HCT116 (cell line): Measurements from ENCODE around the gene CYGB. TPM values are rescaled to one million over a fixed set of nuclear protein-coding genes. Genes with fewer than 3 reads are reported as not detected.

Experiments
- ATAC-seq: fragments of 200-7000 bp; cut with Tn5 transposase; 2 replicates; pipeline ENCODE4 v1.9.1; 2020; ENCODE audit warnings: mild to moderate bottlenecking, moderate library complexity
- BruUV-seq: library from RNA; stranded (reverse); fragments of 400-500 nt; replicated peaks from 2 replicates; lab custom pipeline; 2021; lab: Mats Ljungman, UMichigan
- CTCF ChIA-PET: fragments of 300-600 bp; sonication (Branson Sonifier 250); formaldehyde crosslinking; loops from one replicate; lab custom pipeline; 2021; ENCODE audit warnings: antibody characterized with exemption; lab: Charles Lee
- POLR2A ChIA-PET: fragments of 300-600, 350-600 bp; sonication (Branson Sonifier 250); formaldehyde crosslinking; loops from one replicate; lab custom pipeline; 2021; ENCODE audit warnings: antibody characterized with exemption; lab: Charles Lee
- RAD21 ChIA-PET, 2 experiments: fragments of 300-600 bp; sonication (Branson Sonifier 250); formaldehyde crosslinking; loops; one replicate each; lab custom pipeline; 2023; ENCODE audit warnings: low total read pairs in 2 of 2; ENCODE audit not compliant: uncharacterized antibody in 2 of 2, unreplicated experiment in 2 of 2, low non-redundant PET in 1 of 2; lab: Charles Lee
- DNase-seq: peaks from one replicate; pipeline ENCODE4 v3.0.0-alpha.2; 2010; ENCODE audit warnings: low read depth, low spot score
- H2AFZ ChIP-seq: fragments of 200-600 bp; shearing (Covaris generic), sonication (generic); 2 replicates; pipeline ENCODE4 v1.6.1; 2017; ENCODE audit warnings: low read depth, mixed run types, mixed read lengths, antibody characterized with exemption, low read length; ENCODE audit not compliant: poor library complexity, severe bottlenecking
- H3K27ac ChIP-seq: 2 replicates; pipeline ENCODE4 v1.5.1; 2012; ENCODE audit warnings: low read depth, low read length
- H3K27me3 ChIP-seq: fragments of 200-600 bp; sonication (generic); 2 replicates; pipeline ENCODE4 v1.6.1; 2016; ENCODE audit warnings: mixed run types, low read length, mixed read lengths; ENCODE audit not compliant: insufficient read depth
- H3K36me3 ChIP-seq, 2 experiments: fragments of 200-500 bp in 1 of 2; fragments of 200-600 bp in 1 of 2; sonication (Bioruptor generic) in 1 of 2; sonication (generic) in 1 of 2; 2 replicates each; pipeline versions ENCODE4 v1.5.1 to v1.6.1; 2014 to 2016; ENCODE audit warnings: low read length in 2 of 2, inconsistent platforms in 1 of 2, mixed read lengths in 1 of 2, mixed run types in 1 of 2; ENCODE audit not compliant: insufficient read depth in 2 of 2, control insufficient read depth in 1 of 2
- H3K4me1 ChIP-seq, 2 experiments: fragments of 200-600 bp in 1 of 2; sonication (generic) in 1 of 2; 2 replicates each; pipeline versions ENCODE4 v1.5.1 to v1.6.1; 2012 to 2017; ENCODE audit warnings: low read length in 2 of 2, inconsistent platforms in 1 of 2, mild to moderate bottlenecking in 1 of 2, mixed read lengths in 1 of 2, mixed run types in 1 of 2, moderate library complexity in 1 of 2; ENCODE audit not compliant: insufficient read depth in 2 of 2, control insufficient read depth in 1 of 2
- H3K4me2 ChIP-seq: fragments of 200-600 bp; sonication (generic); 2 replicates; pipeline ENCODE4 v1.6.1; 2017; ENCODE audit warnings: mixed run types, low read length, mixed read lengths
- H3K4me3 ChIP-seq, 2 experiments: fragments of 200-600 bp in 1 of 2; sonication (generic) in 1 of 2; replicated peaks in 1 of 2; 2 replicates each; pipeline ENCODE4 v1.5.1; 2011 to 2016; ENCODE audit warnings: low read length in 2 of 2, control low read depth in 1 of 2, low read depth in 1 of 2, mild to moderate bottlenecking in 1 of 2, mixed read lengths in 1 of 2, mixed run types in 1 of 2
- H3K79me2 ChIP-seq: fragments of 200-600 bp; sonication (generic); 2 replicates; pipeline ENCODE4 v1.6.1; 2017; ENCODE audit warnings: mild to moderate bottlenecking, mixed run types, low read length, moderate library complexity, mixed read lengths; ENCODE audit not compliant: insufficient read depth
- H3K9ac ChIP-seq: fragments of 200-600 bp; sonication (generic); 2 replicates; pipeline ENCODE4 v1.6.1; 2016; ENCODE audit warnings: low read length, mixed read lengths
- H3K9me2 ChIP-seq: fragments of 200-600 bp; sonication (generic), shearing (Covaris generic); 2 replicates; pipeline ENCODE4 v1.6.1; 2017; ENCODE audit warnings: mixed run types, mild to moderate bottlenecking, moderate library complexity; ENCODE audit not compliant: insufficient read depth
- H3K9me3 ChIP-seq, 2 experiments: fragments of 200-500 bp in 1 of 2; fragments of 200-600 bp in 1 of 2; sonication (Bioruptor generic) in 1 of 2; sonication (generic) in 1 of 2; 2 replicates each; pipeline ENCODE4 v1.6.1; 2014 to 2017; ENCODE audit warnings: low read length in 2 of 2, mixed read lengths in 2 of 2, inconsistent platforms in 1 of 2, low read depth in 1 of 2, mild to moderate bottlenecking in 1 of 2, mixed run types in 1 of 2, moderate library complexity in 1 of 2; ENCODE audit not compliant: control insufficient read depth in 1 of 2, insufficient read depth in 1 of 2
- H4K20me1 ChIP-seq: fragments of 200-600 bp; sonication (generic), shearing (Covaris generic); 2 replicates; pipeline ENCODE4 v1.6.1; 2017; ENCODE audit warnings: mixed run types, mild to moderate bottlenecking, moderate library complexity; ENCODE audit not compliant: insufficient read depth
- ATF3 ChIP-seq: IDR thresholded peaks from 2 replicates; pipeline ENCODE4 v1.6.1; 2012
- CEBPB ChIP-seq: IDR thresholded peaks from 2 replicates; pipeline ENCODE4 v1.6.1; 2012; ENCODE audit warnings: low read depth
- EGR1 ChIP-seq: IDR thresholded peaks from 2 replicates; pipeline ENCODE4 v1.6.1; 2012; ENCODE audit warnings: low read depth
- ELF1 ChIP-seq: IDR thresholded peaks from 2 replicates; pipeline ENCODE4 v1.6.1; 2012; ENCODE audit warnings: low read depth, borderline replicate concordance
- EZH2phosphoT487 ChIP-seq: fragments of 200-600 bp; IDR thresholded peaks from 2 replicates; pipeline ENCODE4 v1.6.1; 2018; ENCODE audit warnings: antibody characterized with exemption, borderline replicate concordance
- JUND ChIP-seq: IDR thresholded peaks from 2 replicates; pipeline ENCODE4 v1.6.1; 2012
- POLR2A ChIP-seq: IDR thresholded peaks from 2 replicates; pipeline ENCODE4 v1.7.0; 2011; ENCODE audit warnings: borderline replicate concordance; ENCODE audit not compliant: insufficient read depth, insufficient read length; ENCODE audit errors: extremely low read depth
- POLR2AphosphoS5 ChIP-seq: IDR thresholded peaks from 2 replicates; pipeline ENCODE4 v1.6.1; 2011; ENCODE audit warnings: mild to moderate bottlenecking, low read depth, low read length, moderate library complexity
- RAD21 ChIP-seq: IDR thresholded peaks from 2 replicates; pipeline ENCODE4 v1.6.1; 2012; ENCODE audit warnings: low read depth, mild to moderate bottlenecking
- SIN3A ChIP-seq: IDR thresholded peaks from 2 replicates; pipeline ENCODE4 v1.6.1; 2012; ENCODE audit warnings: low read depth
- SP1 ChIP-seq: IDR thresholded peaks from 2 replicates; pipeline ENCODE4 v1.6.1; 2012; ENCODE audit warnings: low read depth
- SRF ChIP-seq: IDR thresholded peaks from 2 replicates; pipeline ENCODE4 v1.6.1; 2012; ENCODE audit warnings: low read depth
- TCF7L2 ChIP-seq: IDR thresholded peaks from 2 replicates; pipeline ENCODE4 v1.7.0; 2011; ENCODE audit warnings: borderline replicate concordance, inconsistent platforms; ENCODE audit not compliant: insufficient read depth, insufficient read length; ENCODE audit errors: extremely low read depth
- YY1 ChIP-seq: IDR thresholded peaks from 2 replicates; pipeline ENCODE4 v1.6.1; 2011; ENCODE audit warnings: low read length, low read depth, moderate library complexity, mild to moderate bottlenecking; ENCODE audit not compliant: insufficient replicate concordance; ENCODE audit errors: extremely low read depth
- ZBTB33 ChIP-seq: IDR thresholded peaks from 2 replicates; pipeline ENCODE4 v1.6.1; 2011; ENCODE audit warnings: mild to moderate bottlenecking, low read length, moderate library complexity; ENCODE audit not compliant: insufficient replicate concordance; ENCODE audit errors: extremely low read depth
- ZFX ChIP-seq: fragments of 450-650 bp; IDR thresholded peaks from 2 replicates; pipeline ENCODE4 v1.6.1; 2017
- intact Hi-C: fragments of 100-400 bp; cut with micrococcal nuclease; formaldehyde crosslinking; loops from 2 replicates; pipeline ENCODE4 v1.10.0; 2022
- total RNA-seq: library from RNA; stranded (reverse); gene quantifications from one replicate; pipeline ENCODE4 v1.2.1, GENCODE V29; 2021; ENCODE audit not compliant: unreplicated experiment

The CYGB gene
- total RNA-seq, 1 experiment from 2014 or later = 0.66 TPM

DNA sequence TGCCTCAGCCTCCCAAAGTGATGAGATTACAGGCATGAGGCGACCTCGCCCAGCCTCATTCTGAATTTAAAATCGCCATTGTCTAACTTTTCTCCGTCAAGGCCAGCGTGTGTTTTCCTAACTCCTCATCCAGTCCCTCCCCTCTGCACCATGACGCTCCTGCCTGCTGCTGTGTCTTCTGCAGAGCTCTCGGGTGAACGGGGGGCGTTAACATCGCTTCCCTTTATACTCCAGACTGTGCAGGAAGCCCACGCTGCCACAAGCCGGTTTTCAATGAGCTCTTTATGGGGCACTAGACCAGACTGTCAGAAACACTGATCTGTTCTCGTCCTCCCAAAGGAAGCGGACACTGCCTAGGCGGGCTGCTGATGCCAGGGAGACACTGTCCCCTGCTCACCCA is 56.9 kb downstream of the CYGB start:
- POLR2A ChIA-PET = no interaction called here
- Histone ChIP-seq H3K27me3 (no peaks in the 10 kb centered on the region), H3K4me2 (no peak overlapping the region), H2AFZ (no peak overlapping the region), H3K9me2 (no peaks in the 10 kb centered on the region), H3K4me1 (peaks cover 14 to 23% of the 10 kb centered on the region in 2 experiments), H3K9ac (no peak overlapping the region), H3K27ac (no peak overlapping the region), H3K4me3 (no peak overlapping the region), H4K20me1 (no peaks in the 10 kb centered on the region), H3K79me2 (no peaks in the 10 kb centered on the region), H3K9me3 (no peaks in the 10 kb centered on the region), H3K36me3 (peaks cover 6 to 9% of the 10 kb centered on the region in 2 experiments; a peak in 2 of 4 replicates)
- RAD21 ChIA-PET = no interaction called here
- no TSS peak for BruUV-seq
- CTCF ChIA-PET = no interaction called here
- intact Hi-C loops = no loop called here
- TF ChIP-seq YY1 = no peak
- no peak for TF ChIP-seq POLR2A
- TF ChIP-seq SP1 = no peak
- TF ChIP-seq ELF1 = no peak
- TF ChIP-seq ATF3 = no peak
- TF ChIP-seq SIN3A = no peak
- TF ChIP-seq POLR2AphosphoS5 = no peak
- no peak for TF ChIP-seq RAD21
- no peak for TF ChIP-seq EZH2phosphoT487
- no peak for TF ChIP-seq CEBPB
- no peak for TF ChIP-seq JUND
- no peak for TF ChIP-seq ZFX
- TF ChIP-seq EGR1 = no peak
- no peak for TF ChIP-seq SRF
- no peak for TF ChIP-seq TCF7L2
- TF ChIP-seq ZBTB33 = no peak
- DNase-seq (no peak), ATAC-seq (no peak)
